GM18508 (cell line): Measurements from ENCODE around the gene UBXN6.

ENCODE experiments used
- ATAC-seq: cut with Tn5 transposase; IDR thresholded peaks from one replicate; pipeline ENCODE4 v1.9.1; 2021; ENCODE audit warnings: moderate number of reproducible peaks; ENCODE audit not compliant: insufficient read depth, unreplicated experiment

UBXN6 gene

GRCh38 chr19:4414800-4415321 is 42.7 kb downstream of the UBXN6 start:
- no peak for ATAC-seq

- ATAC-seq, result no peak
Measured at GRCh38 chr19:4414144-4414799, 43.3 kb downstream of the UBXN6 start.

GRCh38 chr19:4413588-4413987 is 44.0 kb downstream of the UBXN6 start:
- ATAC-seq, result no peak

- no peak for ATAC-seq
Measured at GRCh38 chr19:4409123-4409933, 48.3 kb downstream of the UBXN6 start.

- no peak for ATAC-seq
Measured at GRCh38 chr19:4406626-4407025, 51.0 kb downstream of the UBXN6 start.

- ATAC-seq, result no peak
Measured at GRCh38 chr19:4405977-4406376, 51.6 kb downstream of the UBXN6 start.

- ATAC-seq, result no peak
Measured at GRCh38 chr19:4403005-4403761, 54.4 kb downstream of the UBXN6 start.

- ATAC-seq, result peak; percentile 83
Measured at GRCh38 chr19:4402171-4403004, 55.2 kb downstream of the UBXN6 start, which contains the start of gene CHAF1A. Gene CHAF1A (plus strand): TSS chr19:4402640. CDS start chr19:4402763, 123 bp downstream.

GRCh38 chr19:4401769-4402170 is 55.8 kb downstream of the UBXN6 start:
- no peak for ATAC-seq

- peak; percentile 32 for ATAC-seq
Measured at GRCh38 chr19:4400135-4400936, 57.3 kb downstream of the UBXN6 start, which contains the start of gene SH3GL1. Gene SH3GL1 (minus strand): TSS chr19:4400547. CDS start chr19:4400368, 179 bp downstream.

GRCh38 chr19:4399812-4400134 is 57.8 kb downstream of the UBXN6 start:
- ATAC-seq, result no peak

GRCh38 chr19:4396949-4397783 is 60.4 kb downstream of the UBXN6 start:
- no peak for ATAC-seq
